ENCODE data around the gene ACSM4. TPM values are rescaled to one million over a fixed set of nuclear protein-coding genes. Genes with fewer than 3 reads are reported as not detected.

Gene ACSM4
- total and polyA plus RNA-seq, 4 donors, result not detected

GRCh38 chr12:7265251-7265650 lies 38.6 kb upstream of the ACSM4 start:
- H3K4me1 ChIP-seq (ENCODE audit: control insufficient read depth in 4 of 4, insufficient read depth in 4 of 4, low read length in 3 of 4), result no peaks in the 10 kb centered on the region
- no peaks in the 10 kb centered on the region for H3K27me3 ChIP-seq (ENCODE audit: control insufficient read depth in 4 of 4, insufficient read depth in 4 of 4, low read length in 3 of 4)
- no peak overlapping the region for H3K4me3 ChIP-seq (ENCODE audit: low read depth in 1 of 3, low read length in 3 of 3)
- H3K27ac ChIP-seq (ENCODE audit: low read depth in 1 of 2, low read length in 2 of 2), result no peak overlapping the region
- H3K36me3 ChIP-seq (ENCODE audit: control insufficient read depth in 4 of 4, insufficient read depth in 3 of 4, low read depth in 1 of 4, low read length in 3 of 4), result no peaks in the 10 kb centered on the region
- 85% methylated on average over 4 of the region's 4 CpGs for WGBS
- H3K9me3 ChIP-seq (ENCODE audit: control insufficient read depth in 4 of 4, low read length in 3 of 4), result no peaks in the 10 kb centered on the region
- DNase-seq (ENCODE audit: low spot score), result no peak
- H3K9ac ChIP-seq (ENCODE audit: low read depth in 1 of 2, low read length in 2 of 2), result no peak overlapping the region
- TF ChIP-seq RAD21 (IDR thresholded peaks at IDR 0.05), result no peak
- no peak for TF ChIP-seq YY1 (IDR thresholded peaks at IDR 0.05)
- TF ChIP-seq NR2F2 (IDR thresholded peaks at IDR 0.05), result no peak
- TF ChIP-seq EGR1 (IDR thresholded peaks at IDR 0.05; ENCODE audit: low read depth in 2 of 2), result no peak
- TF ChIP-seq CTCF (IDR thresholded peaks at IDR 0.05; ENCODE audit: low read depth, low read length, missing input control), result no peak
- TF ChIP-seq HNF4A (conservative IDR thresholded peaks at IDR 0.05), result no peak
- no peak for TF ChIP-seq RXRA (IDR thresholded peaks at IDR 0.05)
- TF ChIP-seq REST (IDR thresholded peaks at IDR 0.05), result no peak
- no peak for TF ChIP-seq HNF4G (IDR thresholded peaks at IDR 0.05)
- TF ChIP-seq FOXA1 (IDR thresholded peaks at IDR 0.05), result no peak
- no peak for TF ChIP-seq GABPA (IDR thresholded peaks at IDR 0.05 in 1 of 2, conservative IDR thresholded peaks at IDR 0.05 in 1 of 2)
- TF ChIP-seq ATF3 (IDR thresholded peaks at IDR 0.05), result no peak
- TF ChIP-seq, protein P1, sequence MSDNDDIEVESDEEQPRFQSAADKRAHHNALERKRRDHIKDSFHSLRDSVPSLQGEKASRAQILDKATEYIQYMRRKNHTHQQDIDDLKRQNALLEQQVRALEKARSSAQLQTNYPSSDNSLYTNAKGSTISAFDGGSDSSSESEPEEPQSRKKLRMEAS (IDR thresholded peaks at IDR 0.05), result no peak
- no peak for TF ChIP-seq FOXA2 (IDR thresholded peaks at IDR 0.05)
- no peak for TF ChIP-seq TAF1 (conservative IDR thresholded peaks at IDR 0.05)
- TF ChIP-seq ZBTB33 (IDR thresholded peaks at IDR 0.05), result no peak
- no peak for TF ChIP-seq JUND (IDR thresholded peaks at IDR 0.05)
- no peak for TF ChIP-seq SP1 (IDR thresholded peaks at IDR 0.05)

Measured in liver (tissue), 9 donors.